ENCODE measurements around the gene NALCN.

GRCh38 chr13:101140087-101140770 lies 276.1 kb downstream of the NALCN start:
- TF ChIP-seq POLR2AphosphoS5 (IDR thresholded peaks at IDR 0.05; ENCODE audit: low read depth, low read length) (no peak), POLR2A (IDR thresholded peaks at IDR 0.05; ENCODE audit: low read depth, low read length) (no peak), TAF1 (IDR thresholded peaks at IDR 0.05; ENCODE audit: borderline replicate concordance, low read depth, low read length) (no peak)
